ENCODE results near the gene CCDC40.

Gene CCDC40

GRCh38 chr17:80053102-80053501 lies 16.7 kb downstream of the CCDC40 start:
- no peak for DNase-seq

GRCh38 chr17:80055597-80055996 lies 19.2 kb downstream of the CCDC40 start:
- no peak for DNase-seq

DNA sequence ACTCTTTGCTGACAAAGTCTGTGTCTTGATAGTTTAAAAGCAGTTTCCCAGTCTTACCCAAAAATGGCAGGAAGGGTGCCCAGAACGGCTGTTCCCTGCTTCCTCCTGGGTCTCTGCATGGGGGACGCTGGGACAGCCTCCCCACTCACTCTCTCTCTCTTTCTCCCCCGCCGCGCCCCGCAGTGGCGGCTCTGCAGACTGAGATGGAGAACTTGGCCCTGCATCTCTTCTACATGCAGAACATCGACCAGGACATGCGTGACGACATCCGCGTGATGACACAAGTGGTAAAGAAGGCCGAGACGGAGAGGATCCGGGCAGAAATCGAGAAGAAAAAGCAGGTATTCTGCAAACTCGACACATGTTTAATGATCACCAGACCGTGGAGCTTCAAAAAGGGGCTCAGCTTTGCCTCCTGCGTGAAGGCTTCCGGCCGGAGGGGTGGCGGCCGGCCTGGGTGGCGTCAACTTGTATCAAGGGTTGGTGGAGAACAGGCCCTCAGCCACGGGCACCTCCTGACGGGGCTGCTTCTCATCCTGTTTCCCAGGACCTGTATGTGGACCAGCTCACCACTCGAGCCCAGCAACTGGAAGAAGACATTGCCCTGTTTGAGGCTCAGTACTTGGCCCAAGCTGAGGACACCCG lies 22.0 kb downstream of the CCDC40 start:
- no peak for DNase-seq

DNA sequence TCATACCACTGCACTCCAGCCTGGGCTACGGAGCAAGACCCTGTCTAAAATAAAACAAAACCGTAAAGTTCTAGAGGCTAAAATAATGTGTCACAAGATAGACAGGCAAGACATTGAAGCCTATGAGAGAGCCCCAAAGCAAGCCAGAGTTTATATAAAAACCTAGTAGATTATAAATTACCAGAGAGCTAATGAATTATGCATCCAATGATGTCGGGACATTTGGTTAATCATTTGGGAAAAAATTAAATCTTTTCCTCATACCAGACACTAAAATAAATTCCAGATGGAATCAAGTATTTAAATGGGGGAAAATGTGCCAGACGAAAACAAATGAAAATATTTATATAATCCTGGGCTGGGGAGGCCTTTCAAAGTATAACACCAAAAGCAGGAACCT lies 24.2 kb downstream of the CCDC40 start:
- DNase-seq = no peak

GRCh38 chr17:80061421-80061820 lies 25.0 kb downstream of the CCDC40 start:
- DNase-seq = no peak

DNA sequence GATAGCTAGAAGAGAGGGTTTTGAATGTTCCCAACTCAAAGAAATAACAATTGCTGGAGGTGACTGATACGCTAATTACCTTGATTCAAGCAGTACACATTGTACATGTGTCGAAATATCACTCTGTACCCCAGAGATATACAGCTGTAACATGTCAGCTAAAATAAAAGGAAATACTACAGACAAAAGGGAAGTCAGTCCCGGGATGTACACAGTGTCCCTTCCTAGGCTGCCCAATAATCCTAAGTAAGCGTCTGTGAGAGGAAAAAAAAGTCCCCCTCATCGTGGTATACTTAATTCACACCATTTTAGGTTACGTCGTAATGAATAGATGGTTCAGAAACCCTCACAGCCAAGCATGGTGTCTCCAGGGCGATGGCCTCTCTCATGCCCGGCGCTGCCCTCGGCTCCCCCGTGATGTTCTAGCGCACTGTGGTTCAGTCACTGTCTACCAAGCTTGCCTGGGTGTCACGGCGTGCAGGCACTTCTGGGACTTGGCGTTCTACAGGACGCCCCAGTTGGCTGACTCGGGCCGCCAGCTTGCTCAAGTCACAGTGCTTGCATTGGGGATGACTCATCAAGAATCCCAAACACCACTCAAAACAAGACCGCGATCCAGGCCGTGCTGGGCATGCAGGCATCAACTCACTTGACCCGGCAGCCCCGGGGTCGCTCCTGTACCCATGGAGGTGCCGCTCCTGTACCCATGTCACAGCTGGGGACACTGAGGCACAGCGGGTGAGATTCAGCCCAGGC lies 27.6 kb downstream of the CCDC40 start:
- DNase-seq = no peak

DNA sequence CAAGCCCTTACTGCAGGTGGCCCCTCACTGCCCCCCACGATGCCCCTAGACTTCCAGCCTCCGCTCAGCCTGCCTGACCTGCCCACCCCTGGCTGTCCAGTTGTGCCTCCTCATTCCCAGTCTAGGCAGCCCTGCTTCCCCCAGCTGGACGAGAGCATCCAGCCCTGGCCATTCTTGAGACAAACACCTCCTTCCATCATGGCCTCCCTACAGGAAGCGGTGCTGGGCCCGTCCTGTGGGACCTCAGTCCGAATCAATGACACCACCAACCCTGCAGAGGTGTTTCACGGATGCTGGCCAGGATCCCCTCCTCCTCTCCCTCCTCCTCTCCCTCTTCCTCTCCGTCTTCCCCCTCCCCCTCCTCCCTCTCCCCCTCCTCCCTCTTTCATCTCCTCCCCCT lies 28.3 kb downstream of the CCDC40 start:
- no peak for DNase-seq

DNA sequence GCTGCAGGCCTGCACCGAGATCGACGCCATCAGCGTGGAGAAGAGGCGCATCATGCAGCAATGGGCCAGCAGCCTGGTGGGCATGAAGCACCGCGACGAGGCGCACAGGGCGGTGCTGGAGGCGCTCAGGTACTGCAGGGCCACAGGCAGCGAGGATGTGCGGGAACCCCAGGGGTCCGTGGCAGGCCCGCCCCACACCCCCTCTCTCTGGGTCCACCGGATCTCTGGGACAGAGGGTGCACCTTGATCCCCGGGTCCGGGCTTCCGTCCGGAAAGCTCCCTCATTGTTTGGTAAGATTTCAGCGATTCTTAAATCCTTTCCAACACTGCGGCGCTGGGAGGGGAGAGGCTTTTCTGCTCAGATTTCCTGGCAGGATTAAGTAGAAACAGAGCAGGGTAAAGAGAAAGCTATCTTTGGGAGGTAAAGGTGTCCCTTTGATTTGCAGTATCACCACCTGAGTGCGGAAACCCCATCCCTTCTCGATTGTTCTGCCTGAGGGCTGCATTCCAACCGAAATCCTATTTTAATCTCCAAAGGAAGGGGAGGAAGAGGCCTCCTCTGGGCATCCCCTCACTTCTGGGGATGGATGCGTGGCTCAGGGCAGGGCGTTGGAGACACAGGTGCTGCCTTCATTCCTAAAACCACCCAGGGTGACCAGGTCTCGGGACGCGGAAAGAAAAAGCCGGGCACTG lies 29.2 kb downstream of the CCDC40 start:
- DNase-seq = no peak

- DNase-seq = no peak
Observed at GRCh38 chr17:80067393-80067986, 31.0 kb downstream of the CCDC40 start.

DNA sequence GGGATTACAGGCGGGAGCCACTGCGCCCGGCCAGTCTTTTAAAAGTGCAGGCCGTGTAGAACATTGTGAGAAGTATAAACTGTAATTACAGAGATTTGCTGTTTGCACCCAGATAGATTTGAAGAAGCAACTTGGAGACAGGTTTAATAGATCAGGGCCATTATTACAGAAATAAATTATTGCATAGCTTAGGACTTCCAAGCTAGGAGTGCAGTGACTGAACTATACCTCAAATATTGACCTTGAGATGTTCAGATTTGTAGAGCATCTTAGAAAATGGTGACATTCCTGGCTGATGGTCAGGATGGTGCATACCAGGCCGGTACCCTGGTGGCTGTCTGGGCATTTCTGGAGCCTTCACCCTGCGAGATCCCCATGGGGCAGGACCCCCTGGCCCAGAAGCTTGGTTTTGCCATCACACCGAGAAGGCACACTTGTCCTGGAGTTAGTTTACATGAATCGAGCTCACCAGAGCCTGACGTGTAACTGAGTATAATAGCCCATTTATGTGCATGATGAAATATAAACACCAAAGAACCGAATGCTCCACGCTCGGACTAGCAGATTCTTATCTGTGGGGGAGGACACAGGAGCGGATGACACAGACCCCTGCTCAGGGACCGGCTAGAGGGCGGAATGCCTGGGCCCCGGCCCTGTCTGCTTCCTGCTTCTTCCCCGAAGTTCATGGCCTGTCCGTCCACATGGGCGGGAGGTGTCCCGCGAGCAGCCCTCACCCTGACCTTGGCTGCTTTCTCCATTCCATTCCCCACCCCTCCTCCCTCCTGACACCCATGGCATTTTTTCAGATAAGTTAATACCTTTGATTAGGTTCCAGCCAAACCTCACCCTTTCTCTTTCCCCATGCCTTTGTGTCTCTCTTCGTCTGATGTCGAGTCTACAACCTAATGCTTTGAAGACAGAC lies 32.1 kb downstream of the CCDC40 start:
- no peak for DNase-seq

DNA sequence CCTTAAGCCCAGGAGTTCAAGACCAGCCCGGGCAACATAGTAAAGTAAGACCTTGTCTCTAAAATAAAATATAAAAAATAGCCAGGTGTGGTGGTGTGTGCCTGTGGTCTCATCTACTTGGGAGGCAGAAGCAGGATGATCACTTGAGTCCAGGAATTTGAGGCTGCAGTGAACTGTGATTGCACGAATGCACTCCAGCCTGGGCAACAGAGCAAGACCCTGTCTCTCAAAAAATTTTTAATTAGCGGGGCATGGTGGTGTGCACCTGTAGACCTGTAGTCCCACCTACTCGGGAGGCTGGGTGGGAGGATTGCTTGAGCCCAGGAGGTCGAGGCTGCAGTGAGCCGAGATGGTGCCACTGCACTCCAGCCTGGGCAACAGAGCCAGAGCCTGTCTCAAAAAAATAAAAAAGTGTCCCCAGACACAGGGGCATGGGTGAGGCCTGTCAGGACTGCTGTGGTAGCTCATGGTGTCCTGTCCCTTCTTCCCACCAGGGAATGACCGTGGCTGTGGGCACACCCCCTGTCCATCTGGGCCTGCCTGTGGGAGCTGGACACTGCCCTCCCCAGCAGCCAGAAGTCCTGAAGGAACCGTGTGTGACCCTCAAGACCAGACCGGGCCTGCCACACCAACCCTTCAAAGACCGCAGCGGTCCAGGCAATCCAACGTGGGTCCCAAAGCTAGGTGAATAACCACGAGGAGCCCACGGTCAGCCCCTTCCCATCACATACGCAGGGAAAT lies 34.1 kb downstream of the CCDC40 start:
- DNase-seq = no peak

DNA sequence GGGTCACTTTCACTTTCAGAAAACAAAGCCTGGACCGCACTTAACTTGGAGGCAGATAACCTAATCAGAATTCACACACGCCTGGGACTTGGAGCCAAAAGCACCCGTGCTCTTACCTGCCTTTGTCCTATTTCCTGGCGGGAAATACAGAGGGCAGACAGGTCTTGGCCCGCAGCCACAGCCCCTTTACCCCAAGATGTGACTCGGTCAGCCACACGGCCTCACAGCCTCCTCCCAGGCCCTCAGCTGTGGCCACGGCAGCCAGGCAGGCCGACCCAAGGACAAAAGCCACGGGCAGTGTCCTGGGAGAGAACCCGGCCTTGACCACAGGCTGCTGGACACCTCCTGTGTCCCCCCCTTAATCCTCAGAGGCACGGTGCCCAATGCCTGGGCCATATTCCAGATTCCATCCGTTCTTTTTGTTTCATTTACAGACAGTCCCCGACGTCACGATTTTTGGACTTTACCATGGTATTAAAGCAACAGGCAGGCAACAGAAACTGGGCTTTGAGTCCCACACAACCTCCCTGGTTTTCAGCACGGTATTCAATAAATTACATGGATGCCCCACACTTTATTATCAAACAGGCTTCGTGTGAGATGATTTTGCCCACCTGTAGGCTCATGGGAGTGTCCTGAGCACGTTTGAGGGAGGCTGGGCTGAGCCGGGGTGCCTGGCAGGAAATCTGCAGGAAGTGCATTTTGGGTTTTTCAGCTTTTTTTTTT lies 34.8 kb downstream of the CCDC40 start:
- DNase-seq = no peak

DNA sequence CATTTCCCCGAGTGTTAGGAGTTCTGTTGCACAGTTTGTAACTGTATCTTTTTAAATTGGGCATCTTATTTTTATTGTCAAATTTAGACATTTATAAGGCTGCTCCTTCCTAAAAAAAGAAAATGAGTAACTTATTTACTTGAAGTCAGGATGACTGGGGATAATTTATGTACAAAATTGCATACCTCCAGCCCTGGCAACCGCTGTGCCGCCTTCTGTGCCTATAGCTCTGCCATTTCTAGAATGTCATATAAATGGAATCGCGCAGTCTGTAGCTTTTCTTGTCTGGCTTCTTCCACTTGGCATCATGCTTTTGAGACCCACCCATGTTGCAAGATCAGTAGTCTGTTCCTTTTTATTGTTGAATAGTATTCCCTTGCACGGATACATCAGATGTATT lies 36.0 kb downstream of the CCDC40 start:
- no peak for DNase-seq

GRCh38 chr17:80080081-80080480 lies 43.6 kb downstream of the CCDC40 start:
- no peak for DNase-seq

GRCh38 chr17:80081596-80081995 lies 45.2 kb downstream of the CCDC40 start:
- DNase-seq = no peak

- DNase-seq = peak; percentile 21
Observed at GRCh38 chr17:80082403-80083135, 46.1 kb downstream of the CCDC40 start.

GRCh38 chr17:80083136-80083661 lies 46.8 kb downstream of the CCDC40 start:
- DNase-seq = no peak

- no peak for DNase-seq
Observed at GRCh38 chr17:80084773-80085172, 48.3 kb downstream of the CCDC40 start.

DNA sequence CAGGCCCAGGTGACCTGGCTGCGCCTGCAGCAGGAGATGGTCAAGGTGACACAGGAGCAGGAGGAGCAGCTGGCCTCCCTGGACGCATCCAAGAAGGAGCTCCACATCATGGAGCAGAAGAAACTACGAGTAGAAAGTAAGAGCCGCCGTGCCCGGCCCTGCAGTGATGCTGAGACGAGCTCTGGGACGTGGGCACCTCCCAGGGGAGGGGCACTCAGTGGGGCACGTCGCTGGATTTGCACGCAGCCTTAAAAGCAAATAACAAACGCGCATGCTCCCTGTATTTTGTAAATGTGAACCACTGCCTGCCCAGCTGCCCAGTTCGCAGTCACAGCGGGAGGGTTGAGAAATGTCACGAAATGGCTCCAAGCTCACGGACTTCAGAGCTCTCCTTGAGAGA lies 49.6 kb downstream of the CCDC40 start:
- no peak for DNase-seq

DNA sequence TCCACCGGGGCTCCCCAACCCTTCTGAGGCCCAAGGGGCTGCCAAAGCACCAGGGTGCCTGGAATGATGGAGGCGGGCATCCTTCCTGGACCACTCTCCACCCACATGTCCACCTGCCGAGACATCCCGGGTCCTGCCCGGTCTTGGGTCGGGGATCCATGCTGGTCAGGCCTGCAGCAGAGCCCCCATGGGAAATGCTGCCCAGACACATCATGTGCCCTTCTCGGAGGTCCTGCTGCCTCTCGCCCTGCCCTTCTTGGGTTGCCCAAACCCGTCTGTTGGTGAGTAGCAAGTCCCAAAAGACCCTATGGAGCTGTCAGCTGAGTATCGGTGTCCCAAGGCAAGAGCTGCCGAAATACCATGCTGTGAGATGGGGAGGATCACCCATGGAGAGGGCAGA lies 50.2 kb downstream of the CCDC40 start:
- DNase-seq = no peak

Data from GF-D8 (cell line).